HepG2 (cell line): ENCODE data around the gene SLC25A33. TPM values are rescaled to one million over a fixed set of nuclear protein-coding genes. Genes with fewer than 3 reads are reported as not detected.

Experiments used
- ATAC-seq: fragments of 200-7000 bp; cut with Tn5 transposase; 3 replicates; pipeline ENCODE4 v1.9.1; 2020; ENCODE audit warnings: mild to moderate bottlenecking, moderate library complexity
- BruUV-seq: library from RNA; stranded (reverse); fragments of 400-500 nt; replicated peaks from 2 replicates; lab custom pipeline; 2021; lab: Mats Ljungman, UMichigan
- CTCF ChIA-PET: fragments of 300-600 bp; formaldehyde crosslinking; extraction: SDS; loops from one replicate; lab custom pipeline; 2021; ENCODE audit warnings: low total read pairs, inconsistent platforms, low intra/inter-chr PET ratio; lab: Yijun Ruan, JAX
- POLR2A ChIA-PET: fragments of 350-600 bp; sonication (Branson Sonifier 250); formaldehyde crosslinking; loops from one replicate; lab custom pipeline; 2020; ENCODE audit warnings: antibody characterized with exemption, inconsistent platforms; lab: Yijun Ruan, JAX
- DNase-seq: peaks from one replicate; pipeline ENCODE4 v3.0.0-alpha.2; 2015; ENCODE audit warnings: low spot score
- FAIRE-seq: peaks from 3 replicates; lab custom pipeline; 2011; peaks lifted over from hg19 to GRCh38; lab: Jason Lieb, UNC
- H2AFZ ChIP-seq: one replicate; pipeline ENCODE4 v1.6.1; 2011; ENCODE audit warnings: low read length, inconsistent platforms
- H3K27ac ChIP-seq: fragments of 300-600 bp; 3 replicates; pipeline ENCODE4 v1.8.0; 2011; ENCODE audit warnings: mixed run types, mild to moderate bottlenecking, mixed read lengths, low read length, inconsistent platforms; ENCODE audit not compliant: insufficient read depth; ENCODE audit errors: extremely low read length
- H3K27me3 ChIP-seq, 2 experiments: fragments of 200-600 bp in 1 of 2; 2 replicates in 1 of 2; 3 replicates in 1 of 2; pipeline versions ENCODE4 v1.6.0 to v1.8.0; 2011; ENCODE audit warnings: low read length in 2 of 2, mild to moderate bottlenecking in 2 of 2, moderate library complexity in 2 of 2, inconsistent platforms in 1 of 2; ENCODE audit not compliant: insufficient read depth in 2 of 2, control insufficient read depth in 1 of 2
- H3K36me3 ChIP-seq, 2 experiments: fragments of 200-600 bp in 1 of 2; replicated peaks in 1 of 2; 2 replicates in 1 of 2; 3 replicates in 1 of 2; pipeline versions ENCODE4 v1.5.1 to v1.8.0; 2011; ENCODE audit warnings: low read length in 2 of 2, inconsistent platforms in 1 of 2; ENCODE audit not compliant: insufficient read depth in 2 of 2, control insufficient read depth in 1 of 2
- H3K4me1 ChIP-seq: 2 replicates; pipeline ENCODE4 v1.5.1; 2012; ENCODE audit warnings: low read length, inconsistent platforms; ENCODE audit not compliant: insufficient read depth
- H3K4me2 ChIP-seq: 2 replicates; pipeline ENCODE4 v1.6.0; 2011; ENCODE audit warnings: low read depth, low read length, inconsistent platforms
- H3K4me3 ChIP-seq, 3 experiments: fragments of 200-600 bp in 1 of 3; sonication (generic), shearing (Covaris generic) in 1 of 3; replicated peaks in 1 of 3; 2 replicates each; pipeline ENCODE4 v1.5.1; 2011 to 2016; ENCODE audit warnings: low read length in 3 of 3, inconsistent platforms in 2 of 3, low read depth in 2 of 3, mild to moderate bottlenecking in 2 of 3, control low read depth in 1 of 3, mixed read lengths in 1 of 3; ENCODE audit not compliant: insufficient read depth in 1 of 3
- H3K79me2 ChIP-seq: one replicate; pipeline ENCODE4 v1.6.1; 2011; ENCODE audit warnings: low read length, inconsistent platforms; ENCODE audit not compliant: insufficient read depth
- H3K9ac ChIP-seq: 2 replicates; pipeline ENCODE4 v1.6.0; 2011; ENCODE audit warnings: mild to moderate bottlenecking, low read depth, low read length, inconsistent platforms; ENCODE audit not compliant: insufficient read depth
- H3K9me3 ChIP-seq: 2 replicates; pipeline ENCODE4 v1.5.1; 2012; ENCODE audit warnings: mild to moderate bottlenecking, low read length
- H4K20me1 ChIP-seq: 2 replicates; pipeline ENCODE4 v1.6.0; 2011; ENCODE audit warnings: inconsistent platforms, mild to moderate bottlenecking, low read length, moderate library complexity; ENCODE audit not compliant: insufficient read depth
- FOXC1 ChIP-seq: sonication (generic); formaldehyde crosslinking; IDR thresholded peaks from 2 replicates; pipeline ENCODE4 v1.8.0; 2022; ENCODE audit warnings: mild to moderate bottlenecking, missing genetic modification reagents, borderline replicate concordance
- MTF1 ChIP-seq: sonication (generic); formaldehyde crosslinking; IDR thresholded peaks from 2 replicates; pipeline ENCODE4 v1.5.0; 2020; ENCODE audit warnings: missing genetic modification reagents
- NR2F2 ChIP-seq: IDR thresholded peaks from 2 replicates; pipeline ENCODE4 v1.6.1; 2012; ENCODE audit warnings: low read depth, inconsistent platforms, borderline replicate concordance
- RXRA ChIP-seq: sonication (generic); formaldehyde crosslinking; IDR thresholded peaks from 2 replicates; pipeline ENCODE4 v1.5.1; 2020; ENCODE audit warnings: missing genetic modification reagents
- YEATS2 ChIP-seq: sonication (generic); formaldehyde crosslinking; IDR thresholded peaks from 2 replicates; pipeline ENCODE4 v1.4.0; 2020; ENCODE audit warnings: missing genetic modification reagents, borderline replicate concordance
- ZFP90 ChIP-seq: sonication (generic); formaldehyde crosslinking; IDR thresholded peaks from 2 replicates; pipeline ENCODE4 v1.8.0; 2022; ENCODE audit warnings: missing genetic modification reagents, mild to moderate bottlenecking, inconsistent platforms, borderline replicate concordance
- ZNF101 ChIP-seq: sonication (generic); formaldehyde crosslinking; IDR thresholded peaks from 2 replicates; pipeline ENCODE4 v1.4.0; 2020; ENCODE audit warnings: mild to moderate bottlenecking, low read depth, missing genetic modification reagents, borderline replicate concordance
- ZNF558 ChIP-seq: sonication (generic); formaldehyde crosslinking; IDR thresholded peaks from 2 replicates; pipeline ENCODE4 v1.9.0; 2022; ENCODE audit warnings: mild to moderate bottlenecking, missing genetic modification reagents, borderline replicate concordance
- ZNF580 ChIP-seq: IDR thresholded peaks from 2 replicates; pipeline ENCODE4 v1.6.1; 2016; ENCODE audit warnings: low read depth, borderline replicate concordance
- ZUFSP ChIP-seq: sonication (generic); formaldehyde crosslinking; IDR thresholded peaks from 2 replicates; pipeline ENCODE4 v1.9.0; 2021; ENCODE audit warnings: missing genetic modification reagents, mild to moderate bottlenecking, borderline replicate concordance
- WGBS: methylation state at CpG from one replicate; pipeline ENCODE4 v1.1.6; 2017; ENCODE audit warnings: low lambda C conversion rate; 5-methylcytosine and 5-hydroxymethylcytosine counted together
- in situ Hi-C: cut with HindIII; loops from 2 replicates; pipeline ENCODE4 v1.10.0; 2017; ENCODE audit warnings: low pct_unique_long_range_greater_than_20kb; ENCODE audit not compliant: extremely low pct_ligation_motif_present
- intact Hi-C: fragments of 100-400 bp; cut with micrococcal nuclease; formaldehyde crosslinking; loops from one replicate; pipeline ENCODE4 v1.10.0; 2022; ENCODE audit not compliant: unreplicated experiment
- polyA plus RNA-seq, 8 experiments: library from polyadenylated mRNA; depleted of rRNA in 3 of 8; stranded (reverse) in 7 of 8; unstranded in 1 of 8; fragments of >200 nt; fragmentation: Illumina TruSeq in 4 of 8; extraction: Trizol in 4 of 8; gene quantifications; 2 replicates each; pipeline versions ENCODE4 v1.2.1 to v1.2.3, GENCODE V29; 2011 to 2016; ENCODE audit warnings: low read depth in 4 of 8, missing spikeins in 1 of 8, mixed read lengths in 1 of 8; ENCODE audit not compliant: insufficient read depth in 1 of 8
- total RNA-seq, 5 experiments: library from RNA; depleted of rRNA; stranded (reverse); fragments of >200 nt; fragmentation: Illumina TruSeq; extraction: Trizol; gene quantifications; 2 replicates each; pipeline ENCODE4 v1.2.3, GENCODE V29; 2016; ENCODE audit warnings: low read depth in 1 of 5

The SLC25A33 gene
- total and polyA plus RNA-seq, 2 of the 13 experiments (the other 11 are each of a cell fraction or from before 2014, with no cell fraction given) = 15.4 to 50.3 TPM

- WGBS = 99% methylated on average over 6 of the region's 6 CpGs
- Histone ChIP-seq H3K36me3 (peaks cover 29 to 63% of the 10 kb centered on the region in 2 experiments), H3K27me3 (no peaks in the 10 kb centered on the region), H3K27ac (no peak overlapping the region), H3K9me3 (no peaks in the 10 kb centered on the region), H3K9ac (no peak overlapping the region), H4K20me1 (0 out of 2 replicates have a peak, but pooled peaks cover 3% of the 10 kb centered on the region), H3K79me2 (peaks cover 7% of the 10 kb centered on the region), H3K4me2 (no peak overlapping the region), H3K4me3 (no peak overlapping the region), H3K4me1 (no peaks in the 10 kb centered on the region), H2AFZ (no peak overlapping the region)
- intact Hi-C loops (no loop called here), in situ Hi-C loops (no loop called here)
- ATAC-seq = no peak
- POLR2A ChIA-PET = no interaction called here
- DNase-seq = no peak
- FAIRE-seq = no peak
- no TSS peak for BruUV-seq
- CTCF ChIA-PET = no interaction called here
- no peak for TF ChIP-seq ZNF580
- TF ChIP-seq ZNF101 (CRISPR knock-in tag) = no peak
- TF ChIP-seq ZFP90 (CRISPR knock-in tag) = no peak
- TF ChIP-seq FOXC1 (CRISPR knock-in tag) = no peak
- TF ChIP-seq ZNF558 (CRISPR knock-in tag) = no peak
- TF ChIP-seq NR2F2 = no peak
- no peak for TF ChIP-seq RXRA (CRISPR knock-in tag)
- no peak for TF ChIP-seq MTF1 (CRISPR knock-in tag)
- no peak for TF ChIP-seq YEATS2 (CRISPR knock-in tag)
- TF ChIP-seq ZUFSP = no peak
These were observed 37.6 kb downstream of the SLC25A33 start for GRCh38 chr1:9576903-9577302.
